IMR-90 (cell line): ENCODE results near the gene RAB1B. TPM values are rescaled to one million over a fixed set of nuclear protein-coding genes. Genes with fewer than 3 reads are reported as not detected.

Experiments
- ATAC-seq: fragments of 200-7000 bp; cut with Tn5 transposase; 2 replicates; pipeline ENCODE4 v1.9.1; 2020; ENCODE audit warnings: low read depth, mild to moderate bottlenecking, moderate library complexity
- BruUV-seq: library from RNA; stranded (reverse); fragments of 400-500 nt; replicated peaks from 2 replicates; lab custom pipeline; 2021; lab: Mats Ljungman, UMichigan
- CTCF ChIA-PET: fragments of 300-600 bp; formaldehyde crosslinking; extraction: SDS; loops from one replicate; lab custom pipeline; 2021; ENCODE audit warnings: antibody characterized with exemption; lab: Yijun Ruan, JAX
- POLR2A ChIA-PET: fragments of 300-600 bp; sonication (Branson Sonifier 250); formaldehyde crosslinking; loops from one replicate; lab custom pipeline; 2022; ENCODE audit warnings: antibody characterized with exemption; ENCODE audit not compliant: unreplicated experiment; lab: Charles Lee
- DNase-seq: peaks from one replicate; pipeline ENCODE4 v3.0.0; 2013
- H2AFZ ChIP-seq: replicated peaks from 2 replicates; pipeline ENCODE3; 2013; ENCODE audit warnings: low read length, mild to moderate bottlenecking; ENCODE audit not compliant: poor library complexity
- H2AK5ac ChIP-seq: 2 replicates; pipeline ENCODE4 v1.6.1; 2013; ENCODE audit warnings: low read depth, low read length, inconsistent platforms
- H2AK9ac ChIP-seq: replicated peaks from 2 replicates; pipeline ENCODE3; 2013; ENCODE audit warnings: mild to moderate bottlenecking, low read depth, low read length, moderate library complexity; ENCODE audit not compliant: poor library complexity
- H2BK120ac ChIP-seq: 2 replicates; pipeline ENCODE4 v1.6.1; 2013; ENCODE audit warnings: low read depth, low read length, inconsistent platforms
- H2BK15ac ChIP-seq: 3 replicates; pipeline ENCODE4 v1.6.1; 2013; ENCODE audit warnings: low read depth, low read length, inconsistent platforms
- H2BK20ac ChIP-seq: 2 replicates; pipeline ENCODE4 v1.6.1; 2013; ENCODE audit warnings: low read depth, mild to moderate bottlenecking, inconsistent platforms, low read length, moderate library complexity
- H2BK5ac ChIP-seq: 2 replicates; pipeline ENCODE4 v1.6.1; 2013; ENCODE audit warnings: mild to moderate bottlenecking, low read depth, low read length, inconsistent platforms; ENCODE audit not compliant: poor library complexity, severe bottlenecking
- H3K14ac ChIP-seq: replicated peaks from 2 replicates; pipeline ENCODE4 v1.6.1; 2013; ENCODE audit warnings: low read depth, low read length, inconsistent platforms
- H3K18ac ChIP-seq: 2 replicates; pipeline ENCODE4 v1.6.1; 2013; ENCODE audit warnings: low read depth, low read length, control low read depth
- H3K23ac ChIP-seq: 2 replicates; pipeline ENCODE4 v1.6.1; 2013; ENCODE audit warnings: low read depth, low read length, inconsistent platforms
- H3K27ac ChIP-seq: 2 replicates; pipeline ENCODE4 v1.5.1; 2013; ENCODE audit warnings: mild to moderate bottlenecking, control low read depth, low read length; ENCODE audit not compliant: insufficient read depth
- H3K27me3 ChIP-seq: 2 replicates; pipeline ENCODE4 v1.6.1; 2013; ENCODE audit warnings: low read length; ENCODE audit not compliant: control insufficient read depth, insufficient read depth
- H3K36me3 ChIP-seq: 2 replicates; pipeline ENCODE4 v1.6.1; 2013; ENCODE audit warnings: low read length, mixed read lengths; ENCODE audit not compliant: control insufficient read depth, insufficient read depth
- H3K4ac ChIP-seq: 2 replicates; pipeline ENCODE4 v1.6.1; 2013; ENCODE audit warnings: low read depth, low read length, inconsistent platforms
- H3K4me1 ChIP-seq: 2 replicates; pipeline ENCODE4 v1.6.1; 2013; ENCODE audit warnings: low read length, mixed read lengths; ENCODE audit not compliant: control insufficient read depth, insufficient read depth
- H3K4me2 ChIP-seq: 2 replicates; pipeline ENCODE4 v1.6.1; 2013; ENCODE audit warnings: low read depth, mild to moderate bottlenecking, control low read depth, low read length, moderate library complexity
- H3K4me3 ChIP-seq: 2 replicates; pipeline ENCODE4 v1.5.1; 2013; ENCODE audit warnings: low read depth, mild to moderate bottlenecking, control low read depth, low read length, moderate library complexity; ENCODE audit not compliant: insufficient read depth
- H3K56ac ChIP-seq: 2 replicates; pipeline ENCODE4 v1.6.1; 2013; ENCODE audit warnings: low read length, inconsistent platforms; ENCODE audit not compliant: insufficient read depth; ENCODE audit errors: extremely low read depth
- H3K79me1 ChIP-seq, 2 experiments: 2 replicates each; pipeline ENCODE4 v1.6.1; 2013; ENCODE audit warnings: low read length in 2 of 2, inconsistent platforms in 1 of 2, low read depth in 1 of 2
- H3K9ac ChIP-seq: 2 replicates; pipeline ENCODE4 v1.6.1; 2013; ENCODE audit warnings: low read depth, low read length, control low read depth
- H3K9me1 ChIP-seq: 2 replicates; pipeline ENCODE4 v1.6.1; 2013; ENCODE audit warnings: low read length, inconsistent platforms; ENCODE audit not compliant: insufficient read depth
- H3K9me3 ChIP-seq: 2 replicates; pipeline ENCODE4 v1.6.1; 2013; ENCODE audit warnings: low read length; ENCODE audit not compliant: control insufficient read depth, insufficient read depth
- H4K20me1 ChIP-seq: 2 replicates; pipeline ENCODE4 v1.6.1; 2013; ENCODE audit warnings: low read length, inconsistent platforms; ENCODE audit not compliant: insufficient read depth
- H4K5ac ChIP-seq: 2 replicates; pipeline ENCODE4 v1.6.1; 2013; ENCODE audit warnings: mild to moderate bottlenecking, low read depth, low read length, control low read depth
- H4K8ac ChIP-seq, 2 experiments: 2 replicates each; pipeline ENCODE4 v1.6.1; 2013; ENCODE audit warnings: low read depth in 2 of 2, low read length in 2 of 2, control low read depth in 1 of 2, inconsistent platforms in 1 of 2
- H4K91ac ChIP-seq: 2 replicates; pipeline ENCODE4 v1.6.1; 2013; ENCODE audit warnings: low read depth, low read length, inconsistent platforms; ENCODE audit not compliant: insufficient read depth
- BHLHE40 ChIP-seq: fragments of 150-350 bp; IDR thresholded peaks from 2 replicates; pipeline ENCODE4 v1.6.1; 2016; ENCODE audit warnings: mild to moderate bottlenecking, low read depth, low read length
- MAZ ChIP-seq: IDR thresholded peaks from 2 replicates; pipeline ENCODE4 v1.6.1; 2012; ENCODE audit warnings: low read depth, mild to moderate bottlenecking, low read length, improper control_type of control experiment, moderate library complexity, borderline replicate concordance
- MXI1 ChIP-seq: IDR thresholded peaks from 2 replicates; pipeline ENCODE4 v1.6.1; 2012; ENCODE audit warnings: low read depth, mild to moderate bottlenecking, low read length, moderate library complexity, borderline replicate concordance
- RCOR1 ChIP-seq: IDR thresholded peaks from 2 replicates; pipeline ENCODE4 v1.6.1; 2012; ENCODE audit warnings: mild to moderate bottlenecking, low read length, improper control_type of control experiment; ENCODE audit not compliant: insufficient replicate concordance
- WGBS, 2 experiments: methylation state at CpG; one replicate each; pipeline versions ENCODE4 v1.1.5 to v1.1.7; 2013; ENCODE audit warnings: missing lambda C conversion rate in 2 of 2; ENCODE audit not compliant: insufficient read length in 1 of 2; ENCODE audit errors: extremely low coverage in 2 of 2; 5-methylcytosine and 5-hydroxymethylcytosine counted together
- dilution Hi-C: fragments of 300-500 bp; cut with HindIII; formaldehyde crosslinking; loops from one replicate; pipeline ENCODE4 v1.14.3; 2018; ENCODE audit warnings: low sequenced_read_pairs; ENCODE audit not compliant: unreplicated experiment
- in situ Hi-C: fragments of 300-500 bp; cut with MboI; formaldehyde crosslinking; loops from 3 replicates; pipeline ENCODE4 v1.14.3; 2019; ENCODE audit warnings: low sequenced_read_pairs, inconsistent platforms, mixed read lengths
- intact Hi-C: fragments of 100-400 bp; cut with micrococcal nuclease; formaldehyde crosslinking; loops from 2 replicates; pipeline ENCODE4 v1.10.0; 2022
- polyA plus RNA-seq, 3 experiments: library from polyadenylated mRNA; depleted of rRNA; stranded (reverse); fragments of >200 nt; gene quantifications; 2 replicates each; pipeline ENCODE4 v1.2.3, GENCODE V29; 2012; ENCODE audit warnings: low replicate concordance in 1 of 3
- total RNA-seq: library from RNA; depleted of rRNA; stranded (reverse); fragments of >200 nt; gene quantifications from 2 replicates; pipeline ENCODE4 v1.2.3, GENCODE V29; 2012
- TF ChIP-seq, protein P1 (sequence below): fragments of 150-350 bp; IDR thresholded peaks from 2 replicates; pipeline ENCODE4 v1.6.1; 2017; ENCODE audit warnings: mild to moderate bottlenecking, antibody characterized with exemption, low read length, low read depth

RAB1B gene
- total and polyA plus RNA-seq, 2 of the 4 experiments (the other 2 are of a cell fraction), result 83.7 to 248 TPM

DNA sequence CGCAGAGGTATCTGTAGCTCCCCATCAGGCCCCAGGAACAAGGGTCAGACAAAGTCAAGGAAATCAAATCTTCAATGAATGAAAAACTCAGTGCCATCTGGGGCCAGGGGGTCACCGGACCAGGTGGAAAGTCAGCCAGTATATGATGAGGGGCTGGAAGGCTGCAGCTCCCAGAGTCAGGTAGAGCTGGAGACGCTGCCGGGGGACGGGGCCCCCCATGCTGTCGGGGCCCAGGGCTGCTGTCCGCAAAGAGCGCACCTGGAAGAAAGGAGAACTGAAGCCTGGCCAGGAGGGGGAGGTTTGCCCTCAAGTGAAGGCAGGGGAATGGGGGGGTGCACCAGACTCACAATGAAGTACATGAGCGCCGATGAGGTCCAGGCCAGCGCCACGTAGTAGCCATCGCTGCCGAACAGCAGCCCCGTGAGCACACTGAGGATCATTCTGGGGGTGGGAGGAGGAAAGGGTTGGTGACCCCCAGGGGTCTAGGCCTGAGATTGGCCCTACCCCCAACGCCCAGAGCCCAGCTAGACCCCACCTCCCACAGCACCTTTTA lies 16.2 kb downstream of the RAB1B start:
- Histone ChIP-seq H3K4me2 (no peak overlapping the region), H2AFZ (no peak overlapping the region), H3K9me3 (no peaks in the 10 kb centered on the region), H4K20me1 (peaks cover 39% of the 10 kb centered on the region), H4K91ac (no peak overlapping the region), H2BK120ac (no peak overlapping the region), H2AK9ac (no peak overlapping the region), H3K9me1 (peaks cover 16% of the 10 kb centered on the region), H4K8ac (no peak overlapping the region), H3K27me3 (no peaks in the 10 kb centered on the region), H3K14ac (no peak overlapping the region), H3K18ac (no peak overlapping the region), H3K9ac (no peak overlapping the region), H3K79me1 (peaks cover 15 to 46% of the 10 kb centered on the region in 2 experiments; a peak in 3 of 4 replicates), H3K36me3 (peaks cover 16% of the 10 kb centered on the region; the same call in 1 of the 2 replicates), H2AK5ac (no peak overlapping the region), H4K5ac (no peak overlapping the region), H2BK20ac (no peak overlapping the region), H2BK15ac (no peak overlapping the region), H3K56ac (no peak overlapping the region), H3K23ac (no peak overlapping the region), H3K4me3 (no peak overlapping the region), H3K4ac (no peak overlapping the region), H2BK5ac (no peak overlapping the region), H3K27ac (no peak overlapping the region), H3K4me1 (peaks cover 9% of the 10 kb centered on the region)
- BruUV-seq, result no TSS peak
- intact Hi-C loops, result no loop called here
- ChIA-PET CTCF (no interaction called here), POLR2A (no interaction called here)
- ATAC-seq (no peak), DNase-seq (no peak)
- in situ Hi-C loops, result no loop called here
- TF ChIP-seq MAZ (no peak), RCOR1 (no peak), MXI1 (no peak), BHLHE40 (no peak)
- TF ChIP-seq, protein P1, sequence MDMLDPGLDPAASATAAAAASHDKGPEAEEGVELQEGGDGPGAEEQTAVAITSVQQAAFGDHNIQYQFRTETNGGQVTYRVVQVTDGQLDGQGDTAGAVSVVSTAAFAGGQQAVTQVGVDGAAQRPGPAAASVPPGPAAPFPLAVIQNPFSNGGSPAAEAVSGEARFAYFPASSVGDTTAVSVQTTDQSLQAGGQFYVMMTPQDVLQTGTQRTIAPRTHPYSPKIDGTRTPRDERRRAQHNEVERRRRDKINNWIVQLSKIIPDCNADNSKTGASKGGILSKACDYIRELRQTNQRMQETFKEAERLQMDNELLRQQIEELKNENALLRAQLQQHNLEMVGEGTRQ, result no peak
- WGBS, 2 experiments, result 91% methylated on average over 8 of the region's 16 CpGs; no CpG with 5 or more reads in 1 of the 2 experiments
- dilution Hi-C loops, result no loop called here
